HEK293T (cell line): ENCODE measurements around the gene KARS1.
"Not testable (repeated sequence)": the region's sequence is repeated elsewhere in the genome, so short reads cannot be mapped to it uniquely, and the experiment has no call there.

Experiments used
- CTCF ChIA-PET: fragments of 350-600 bp; formaldehyde crosslinking; extraction: SDS; loops from one replicate; lab custom pipeline; 2021; ENCODE audit warnings: antibody characterized with exemption, inconsistent platforms; lab: Yijun Ruan, JAX
- POLR2A ChIA-PET: fragments of 350-600 bp; formaldehyde crosslinking; extraction: SDS; loops from one replicate; lab custom pipeline; 2020; ENCODE audit warnings: antibody characterized with exemption, inconsistent platforms; lab: Yijun Ruan, JAX
- DNase-seq: peaks from one replicate; pipeline ENCODE4 v3.0.0; 2012; ENCODE audit warnings: mixed read lengths; ENCODE audit errors: extremely low spot score
- ARNT ChIP-seq: fragments of 450-650 bp; IDR thresholded peaks from 2 replicates; pipeline ENCODE4 v1.6.1; 2017; ENCODE audit warnings: mild to moderate bottlenecking
- BHLHE40 ChIP-seq: fragments of 450-650 bp; IDR thresholded peaks from 2 replicates; pipeline ENCODE4 v1.6.1; 2016; ENCODE audit warnings: mild to moderate bottlenecking, moderate library complexity, borderline replicate concordance
- CTBP1 ChIP-seq: fragments of 450-650 bp; IDR thresholded peaks from 2 replicates; pipeline ENCODE4 v1.6.1; 2016; ENCODE audit warnings: borderline replicate concordance
- ELF4 ChIP-seq: fragments of 450-650 bp; IDR thresholded peaks from 2 replicates; pipeline ENCODE4 v1.6.1; 2017; ENCODE audit warnings: antibody characterized with exemption
- FOXA1 ChIP-seq: fragments of 450-650 bp; IDR thresholded peaks from 2 replicates; pipeline ENCODE4 v1.6.1; 2016; ENCODE audit warnings: mild to moderate bottlenecking
- FOXK2 ChIP-seq: fragments of 450-650 bp; IDR thresholded peaks from 2 replicates; pipeline ENCODE4 v1.6.1; 2016; ENCODE audit warnings: mild to moderate bottlenecking
- FOXM1 ChIP-seq: fragments of 450-650 bp; IDR thresholded peaks from 2 replicates; pipeline ENCODE4 v1.6.1; 2017; ENCODE audit warnings: mild to moderate bottlenecking, borderline replicate concordance
- HDGF ChIP-seq: fragments of 450-650 bp; IDR thresholded peaks from 2 replicates; pipeline ENCODE4 v1.6.1; 2017; ENCODE audit warnings: antibody characterized with exemption, borderline replicate concordance
- L3MBTL2 ChIP-seq: fragments of 450-650 bp; conservative IDR thresholded peaks from 2 replicates; pipeline ENCODE4 v1.6.1; 2016; ENCODE audit warnings: mild to moderate bottlenecking
- LEF1 ChIP-seq: fragments of 450-650 bp; IDR thresholded peaks from 2 replicates; pipeline ENCODE4 v1.6.1; 2017; ENCODE audit warnings: mild to moderate bottlenecking, borderline replicate concordance
- NFRKB ChIP-seq: fragments of 450-650 bp; IDR thresholded peaks from 2 replicates; pipeline ENCODE4 v1.6.1; 2016; ENCODE audit warnings: mild to moderate bottlenecking, moderate library complexity
- PKNOX1 ChIP-seq: fragments of 450-650 bp; IDR thresholded peaks from 2 replicates; pipeline ENCODE4 v1.6.1; 2016
- SP1 ChIP-seq: fragments of 450-650 bp; IDR thresholded peaks from 2 replicates; pipeline ENCODE4 v1.6.1; 2017
- SUZ12 ChIP-seq: fragments of 450-650 bp; IDR thresholded peaks from 2 replicates; pipeline ENCODE4 v1.6.1; 2016; ENCODE audit warnings: mild to moderate bottlenecking
- TARDBP ChIP-seq: fragments of 450-650 bp; IDR thresholded peaks from 2 replicates; pipeline ENCODE4 v1.6.1; 2016
- ZNF384 ChIP-seq: fragments of 450-650 bp; IDR thresholded peaks from 2 replicates; pipeline ENCODE4 v1.6.1; 2016

Gene KARS1

GRCh38 chr16:75615619-75616018, 31.8 kb downstream of the KARS1 start:
- POLR2A ChIA-PET, result interaction anchor here (0.9 kb wide), 1 partner anchor 32 kb away, joined by 3 read pairs; the partner anchor contains the start of genes KARS1 and TERF2IP
- no peak for DNase-seq
- no peak for TF ChIP-seq LEF1
- TF ChIP-seq ELF4, result no peak
- TF ChIP-seq FOXM1, result no peak
- no peak for TF ChIP-seq TARDBP
- no peak for TF ChIP-seq BHLHE40
- no peak for TF ChIP-seq NFRKB
- no peak for TF ChIP-seq SUZ12
- CTCF ChIA-PET, result no interaction called here

GRCh38 chr16:75614066-75614897, 33.2 kb downstream of the KARS1 start:
- ChIA-PET POLR2A (no interaction called here), CTCF (no interaction called here)
- TF ChIP-seq NFRKB, result no peak
- TF ChIP-seq LEF1, result no peak
- no peak for TF ChIP-seq PKNOX1
- no peak for TF ChIP-seq SP1
- DNase-seq, result no peak

GRCh38 chr16:75606507-75606906, 41.0 kb downstream of the KARS1 start:
- POLR2A ChIA-PET, result interaction anchor here (1.7 kb wide), 1 partner anchor 16 kb away, joined by 9 read pairs; the partner anchor contains the start of gene ADAT1

GRCh38 chr16:75603241-75603640, 44.2 kb downstream of the KARS1 start:
- ChIA-PET POLR2A (no interaction called here), CTCF (no interaction called here)
- no peak for TF ChIP-seq HDGF
- no peak for TF ChIP-seq SP1
- TF ChIP-seq LEF1, result no peak
- no peak for TF ChIP-seq FOXK2
- no peak for DNase-seq

More at GRCh38 chr16:75606507-75606906, 41.0 kb downstream of the KARS1 start:
- TF ChIP-seq SP1, result no peak
- no peak for TF ChIP-seq ZNF384
- no peak for TF ChIP-seq BHLHE40
- TF ChIP-seq NFRKB, result no peak
- no peak for DNase-seq
- CTCF ChIA-PET, result interaction anchor here (0.6 kb wide), 1 partner anchor 33 kb away, joined by 6 read pairs; no protein-coding TSS in a partner anchor

GRCh38 chr16:75599452-75600277, 47.8 kb downstream of the KARS1 start:
- CTCF ChIA-PET, result no interaction called here
- DNase-seq, result no peak
- no peak for TF ChIP-seq FOXA1
- no peak for TF ChIP-seq CTBP1
- TF ChIP-seq SP1, result no peak
- POLR2A ChIA-PET, result interaction anchor here (1.1 to 1.4 kb wide), 2 partner anchors 23 to 48 kb away, joined by 3 to 4 read pairs; partner anchors contain the start of gene ADAT1

GRCh38 chr16:75593825-75594820, 53.3 kb downstream of the KARS1 start:
- ChIA-PET CTCF (no interaction called here), POLR2A (no interaction called here)
- DNase-seq, result no peak

GRCh38 chr16:75593308-75593707, 54.2 kb downstream of the KARS1 start:
- CTCF ChIA-PET, result no interaction called here
- DNase-seq, result no peak

More at GRCh38 chr16:75593825-75594820, 53.3 kb downstream of the KARS1 start:
- TF ChIP-seq BHLHE40 (no peak), ARNT (no peak), ELF4 (no peak), TARDBP (no peak)

GRCh38 chr16:75591927-75592326, 55.5 kb downstream of the KARS1 start:
- CTCF ChIA-PET, DNase-seq: not testable (repeated sequence)
- POLR2A ChIA-PET, result interaction anchor here (1.4 kb wide), 1 partner anchor 36 kb away, joined by 4 read pairs; the partner anchor contains the start of gene TMEM231

More at GRCh38 chr16:75593308-75593707, 54.2 kb downstream of the KARS1 start:
- POLR2A ChIA-PET, result interaction anchor here (0.9 kb wide), 1 partner anchor 29 kb away, joined by 3 read pairs; the partner anchor contains the start of gene ADAT1
- TF ChIP-seq PKNOX1, result no peak
- no peak for TF ChIP-seq FOXA1
- TF ChIP-seq ZNF384, result no peak
- TF ChIP-seq FOXK2, result no peak
- TF ChIP-seq SUZ12, result no peak
- TF ChIP-seq BHLHE40, result no peak
- no peak for TF ChIP-seq SP1
- TF ChIP-seq L3MBTL2, result no peak
- TF ChIP-seq NFRKB, result no peak
- no peak for TF ChIP-seq LEF1
